ENCODE results near the gene MTMR2.

MTMR2 gene

GRCh38 chr11:95923728-95924413 is at the start of gene MTMR2:
Gene MTMR2 (minus strand): TSS chr11:95924107. CDS start chr11:95923954, 153 bp downstream.
- peak; percentile 87 for DNase-seq

- DNase-seq: no peak
Observed at GRCh38 chr11:95972060-95972459, 48.2 kb upstream of the MTMR2 start.

GRCh38 chr11:95968585-95968984 is 44.7 kb upstream of the MTMR2 start:
- DNase-seq: no peak

GRCh38 chr11:95964281-95964680 is 40.4 kb upstream of the MTMR2 start:
- no peak for DNase-seq

- no peak for DNase-seq
Observed at GRCh38 chr11:95961758-95962157, 37.9 kb upstream of the MTMR2 start.

GRCh38 chr11:95950905-95951304 is 27.0 kb upstream of the MTMR2 start:
- no peak for DNase-seq

GRCh38 chr11:95948637-95949036 is 24.7 kb upstream of the MTMR2 start:
- no peak for DNase-seq

- no peak for DNase-seq
Observed at GRCh38 chr11:95944623-95945022, 20.7 kb upstream of the MTMR2 start.

- DNase-seq: no peak
Observed at GRCh38 chr11:95943546-95943945, 19.6 kb upstream of the MTMR2 start.

GRCh38 chr11:95939091-95939490 is 15.2 kb upstream of the MTMR2 start:
- no peak for DNase-seq

- DNase-seq: no peak
Observed at GRCh38 chr11:95937358-95937757, 13.5 kb upstream of the MTMR2 start.

GRCh38 chr11:95933594-95933993 is 9.7 kb upstream of the MTMR2 start:
- DNase-seq: no peak

GRCh38 chr11:95931916-95932315 is 8.0 kb upstream of the MTMR2 start:
- no peak for DNase-seq

- DNase-seq: no peak
Observed at GRCh38 chr11:95930948-95931347, 7.0 kb upstream of the MTMR2 start.

GRCh38 chr11:95926726-95927125 is 2.8 kb upstream of the MTMR2 start:
- DNase-seq: no peak

GRCh38 chr11:95925011-95925410 is 1.1 kb upstream of the MTMR2 start:
- no peak for DNase-seq

- DNase-seq: no peak
Observed at GRCh38 chr11:95924414-95924760, 480 bp upstream of the MTMR2 start.

GRCh38 chr11:95923439-95923727 is 524 bp downstream of the MTMR2 start:
- no peak for DNase-seq

GRCh38 chr11:95922536-95923438 is 1.1 kb downstream of the MTMR2 start:
- no peak for DNase-seq

GRCh38 chr11:95922099-95922498 is 1.8 kb downstream of the MTMR2 start:
- DNase-seq: no peak

GRCh38 chr11:95920460-95921105 is 3.3 kb downstream of the MTMR2 start:
- DNase-seq: no peak

- no peak for DNase-seq
Observed at GRCh38 chr11:95919514-95919913, 4.4 kb downstream of the MTMR2 start.

- DNase-seq: no peak
Observed at GRCh38 chr11:95918720-95919119, 5.2 kb downstream of the MTMR2 start.

- DNase-seq: no peak
Observed at GRCh38 chr11:95918056-95918455, 5.9 kb downstream of the MTMR2 start.
